Measurements from ENCODE around the gene TMEM97. TPM values are rescaled to one million over a fixed set of nuclear protein-coding genes. Genes with fewer than 3 reads are reported as not detected.

The TMEM97 gene
- total and polyA plus RNA-seq, 4 donors: 23.5 to 62.6 (median 38.8) TPM

DNA sequence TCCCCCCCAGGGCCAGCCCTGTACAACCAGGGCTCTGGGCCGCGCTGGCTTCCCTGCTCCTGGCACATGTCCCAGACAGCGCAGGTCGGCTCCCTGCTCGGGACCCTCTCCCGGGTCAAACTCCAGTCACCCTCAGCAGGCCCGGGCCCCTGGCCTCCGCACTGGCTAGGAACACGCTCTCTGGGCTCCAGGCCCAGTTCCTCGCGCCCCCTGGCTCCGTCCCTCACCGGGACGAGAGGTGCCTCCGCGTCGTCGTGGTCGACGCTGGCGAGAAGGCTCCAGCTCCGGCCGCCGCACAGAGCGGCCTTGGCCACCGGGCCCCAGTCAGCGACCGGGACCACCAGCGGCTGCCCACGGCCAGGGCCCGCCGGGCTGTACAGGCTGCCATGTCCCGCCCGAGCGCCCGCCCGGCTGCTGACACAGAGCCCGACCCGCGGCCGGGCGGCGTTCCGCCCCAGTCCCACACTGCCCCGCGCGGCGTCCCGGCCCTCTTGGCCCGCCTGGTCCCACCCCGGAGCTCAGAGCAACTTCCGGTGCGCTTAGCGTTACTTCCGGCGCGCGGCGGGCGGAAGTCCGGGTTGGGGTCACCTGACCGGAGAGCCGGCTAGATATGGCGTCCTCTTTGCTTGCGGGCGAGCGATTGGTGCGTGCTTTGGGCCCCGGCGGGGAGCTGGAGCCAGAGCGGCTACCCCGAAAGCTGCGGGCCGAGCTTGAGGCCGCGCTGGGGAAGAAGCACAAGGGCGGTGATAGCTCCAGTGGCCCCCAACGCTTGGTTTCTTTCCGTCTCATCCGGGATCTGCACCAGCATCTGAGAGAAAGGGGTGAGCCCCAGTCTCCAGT lies 38.3 kb downstream of the TMEM97 start, which contains the start of gene POLDIP2:
Gene POLDIP2, minus strand, starts transcription at position 467 of the 840 bp plus-strand sequence. Its CDS starts 79 bp downstream, at position 388.
- peaks cover 21 to 41% (median 39%) of the 10 kb centered on the region in 4 donors for H3K36me3 ChIP-seq (ENCODE audit: control insufficient read depth in 4 of 4, insufficient read depth in 4 of 4, low read length in 4 of 4)
- TF ChIP-seq, protein P1, sequence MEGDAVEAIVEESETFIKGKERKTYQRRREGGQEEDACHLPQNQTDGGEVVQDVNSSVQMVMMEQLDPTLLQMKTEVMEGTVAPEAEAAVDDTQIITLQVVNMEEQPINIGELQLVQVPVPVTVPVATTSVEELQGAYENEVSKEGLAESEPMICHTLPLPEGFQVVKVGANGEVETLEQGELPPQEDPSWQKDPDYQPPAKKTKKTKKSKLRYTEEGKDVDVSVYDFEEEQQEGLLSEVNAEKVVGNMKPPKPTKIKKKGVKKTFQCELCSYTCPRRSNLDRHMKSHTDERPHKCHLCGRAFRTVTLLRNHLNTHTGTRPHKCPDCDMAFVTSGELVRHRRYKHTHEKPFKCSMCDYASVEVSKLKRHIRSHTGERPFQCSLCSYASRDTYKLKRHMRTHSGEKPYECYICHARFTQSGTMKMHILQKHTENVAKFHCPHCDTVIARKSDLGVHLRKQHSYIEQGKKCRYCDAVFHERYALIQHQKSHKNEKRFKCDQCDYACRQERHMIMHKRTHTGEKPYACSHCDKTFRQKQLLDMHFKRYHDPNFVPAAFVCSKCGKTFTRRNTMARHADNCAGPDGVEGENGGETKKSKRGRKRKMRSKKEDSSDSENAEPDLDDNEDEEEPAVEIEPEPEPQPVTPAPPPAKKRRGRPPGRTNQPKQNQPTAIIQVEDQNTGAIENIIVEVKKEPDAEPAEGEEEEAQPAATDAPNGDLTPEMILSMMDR (IDR thresholded peaks at IDR 0.05; ENCODE audit: control extremely low read depth, extremely low read depth): no peak
- 0% methylated on average over 65 to 80 of the region's 80 CpGs for WGBS, 2 donors
- peak within 1 kb of the TSS; percentile 100 for H3K4me3 ChIP-seq
- peak within 1 kb of the TSS; percentile 97 to 98 for H3K27ac ChIP-seq (ENCODE audit: low read depth in 1 of 2, low read length in 1 of 2)
- ATAC-seq (ENCODE audit: insufficient read depth, low FRiP score): peak; percentile 100
- peak within 1 kb of the TSS; percentile 87 to 91 for H3K9ac ChIP-seq (ENCODE audit: insufficient read depth in 1 of 2, low read length in 2 of 2)
- peaks cover 3 to 20% (median 7%) of the 10 kb centered on the region in 5 donors for H3K4me1 ChIP-seq (ENCODE audit: control insufficient read depth in 5 of 5, insufficient read depth in 5 of 5, low read length in 5 of 5)
- no peaks in the 10 kb centered on the region for H3K9me3 ChIP-seq (ENCODE audit: control insufficient read depth in 4 of 4, insufficient read depth in 3 of 4, low read length in 3 of 4)
- peak; percentile 96 to 98 (median 96) for DNase-seq
- H3K27me3 ChIP-seq (ENCODE audit: control insufficient read depth in 3 of 3, insufficient read depth in 3 of 3, low read length in 2 of 3): no peaks in the 10 kb centered on the region

DNA sequence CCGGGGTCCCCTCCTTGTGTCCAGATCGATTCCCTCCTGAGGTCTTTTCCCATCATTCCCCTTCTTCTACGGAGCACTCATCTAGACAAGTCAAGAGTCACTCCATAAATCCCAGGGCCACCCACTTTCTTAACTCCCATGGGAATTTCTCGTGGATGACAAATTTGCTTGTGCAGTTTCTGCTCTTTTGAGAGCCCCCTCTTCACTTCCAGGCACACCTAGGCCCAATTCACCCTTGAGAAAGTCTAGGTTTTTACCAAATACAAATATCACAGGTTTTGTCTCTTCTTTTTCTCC lies 38.8 kb downstream of the TMEM97 start:
- Histone ChIP-seq H3K36me3 (ENCODE audit: control insufficient read depth in 4 of 4, insufficient read depth in 4 of 4, low read length in 4 of 4) (peaks cover 18 to 40% (median 38%) of the 10 kb centered on the region in 4 donors), H3K9ac (ENCODE audit: insufficient read depth in 1 of 2, low read length in 2 of 2) (peak overlapping the region in 1 of 2 donors; percentile 17), H3K27me3 (ENCODE audit: control insufficient read depth in 3 of 3, insufficient read depth in 3 of 3, low read length in 2 of 3) (no peaks in the 10 kb centered on the region), H3K9me3 (ENCODE audit: control insufficient read depth in 4 of 4, insufficient read depth in 3 of 4, low read length in 3 of 4) (no peaks in the 10 kb centered on the region), H3K4me3 (peak overlapping the region; percentile 100), H3K27ac (ENCODE audit: low read depth in 1 of 2, low read length in 1 of 2) (peak overlapping the region; percentile 77 to 93), H3K4me1 (ENCODE audit: control insufficient read depth in 5 of 5, insufficient read depth in 5 of 5, low read length in 5 of 5) (peaks cover 3 to 20% (median 7%) of the 10 kb centered on the region in 5 donors)
- ATAC-seq (ENCODE audit: insufficient read depth, low FRiP score): no peak
- no peak for DNase-seq
- TF ChIP-seq, protein P1 (IDR thresholded peaks at IDR 0.05; ENCODE audit: control extremely low read depth, extremely low read depth): no peak
- 2 to 6% methylated on average over 4 of the region's 4 CpGs for WGBS, 2 donors

DNA sequence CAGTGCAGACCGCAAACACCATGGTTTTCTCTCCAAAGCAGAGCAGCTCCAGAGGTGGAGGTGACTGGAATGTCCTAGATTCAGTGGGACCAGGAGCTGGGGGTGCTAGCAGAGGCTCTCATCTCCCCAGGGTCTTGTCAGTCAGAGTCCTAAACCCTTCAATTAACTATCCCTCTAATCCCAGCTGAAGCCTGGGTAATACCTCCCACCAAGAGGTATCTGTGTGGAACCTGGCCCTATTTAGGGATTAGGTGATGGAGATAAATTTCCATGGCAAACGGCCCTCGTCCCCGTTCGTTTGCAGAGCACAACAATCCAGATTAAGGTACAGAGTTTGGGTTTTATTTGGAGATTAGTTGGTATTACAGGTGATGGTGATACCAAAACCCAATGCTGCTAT lies 44.2 kb downstream of the TMEM97 start:
- no peak for DNase-seq
- Histone ChIP-seq H3K9me3 (ENCODE audit: control insufficient read depth in 4 of 4, insufficient read depth in 3 of 4, low read length in 3 of 4) (no peaks in the 10 kb centered on the region), H3K27ac (ENCODE audit: low read depth in 1 of 2, low read length in 1 of 2) (no peak overlapping the region), H3K9ac (ENCODE audit: insufficient read depth in 1 of 2, low read length in 2 of 2) (no peak overlapping the region), H3K4me1 (ENCODE audit: control insufficient read depth in 5 of 5, insufficient read depth in 5 of 5, low read length in 5 of 5) (peaks cover 0 to 4% (median 3%) of the 10 kb centered on the region in 5 donors), H3K27me3 (ENCODE audit: control insufficient read depth in 3 of 3, insufficient read depth in 3 of 3, low read length in 2 of 3) (no peaks in the 10 kb centered on the region), H3K4me3 (no peak overlapping the region), H3K36me3 (ENCODE audit: control insufficient read depth in 4 of 4, insufficient read depth in 4 of 4, low read length in 4 of 4) (peaks cover 21 to 42% (median 23%) of the 10 kb centered on the region in 4 donors)
- WGBS, 2 donors: 91 to 92% methylated on average over 5 of the region's 5 CpGs
- TF ChIP-seq, protein P1 (IDR thresholded peaks at IDR 0.05; ENCODE audit: control extremely low read depth, extremely low read depth): no peak
- no peak for ATAC-seq (ENCODE audit: insufficient read depth, low FRiP score)

Data from lung (tissue), 12 donors.